Stimulated activated CD8-positive, alpha-beta memory T cell treated with anti-CD3 and anti-CD28 coated beads, Interleukin-12 subunit alpha, Interleukin-12 subunit beta, amount 100 ng/mL, for 4 hours (primary cell): ENCODE results near the gene SLC5A9.
"Not testable (repeated sequence)": the region's sequence is repeated elsewhere in the genome, so short reads cannot be mapped to it uniquely, and the experiment has no call there.

Source experiments
- DNase-seq: peaks from one replicate; pipeline ENCODE4 v3.0.0-alpha.2; 2020; ENCODE audit warnings: low read depth

SLC5A9 gene

DNA sequence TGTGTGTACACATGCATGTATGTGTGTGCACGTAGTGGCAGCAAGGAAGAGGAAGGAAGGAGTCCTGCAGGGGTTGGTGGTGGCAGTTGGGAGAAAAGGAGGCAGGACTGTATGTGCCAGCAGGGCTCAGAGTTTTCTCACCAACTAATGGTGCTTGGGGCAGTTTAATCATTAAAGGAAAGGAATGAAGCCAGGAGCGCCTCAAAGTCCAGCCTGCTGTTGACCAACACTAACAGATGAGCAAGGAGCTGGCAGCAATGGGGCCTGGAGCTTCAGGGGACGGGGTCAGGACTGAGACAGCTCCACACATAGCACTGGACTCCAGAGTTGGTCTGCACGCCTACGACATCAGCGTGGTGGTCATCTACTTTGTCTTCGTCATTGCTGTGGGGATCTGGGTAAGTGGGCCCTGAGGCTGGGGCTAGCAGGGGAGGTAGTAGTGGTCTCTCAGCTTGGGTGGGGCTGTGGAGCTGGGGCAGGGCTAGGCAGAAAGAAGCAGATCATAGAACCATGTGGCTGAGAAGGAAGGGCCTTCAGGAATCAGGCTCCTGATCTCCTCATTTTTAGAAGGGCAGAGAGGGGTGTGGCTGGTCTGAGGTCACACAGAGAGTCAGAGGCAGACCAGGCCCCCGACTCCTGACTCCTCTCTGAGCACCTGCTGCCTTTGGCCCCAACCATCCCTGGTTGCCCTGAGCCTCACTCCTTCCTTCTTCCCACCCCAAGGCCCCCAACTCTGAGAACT lies at the start of gene SLC5A9:
Gene SLC5A9, plus strand, starts transcription at position 216 of the 742 bp plus-strand sequence. Its CDS starts 21 bp downstream, at position 237.
- no peak for DNase-seq

DNA sequence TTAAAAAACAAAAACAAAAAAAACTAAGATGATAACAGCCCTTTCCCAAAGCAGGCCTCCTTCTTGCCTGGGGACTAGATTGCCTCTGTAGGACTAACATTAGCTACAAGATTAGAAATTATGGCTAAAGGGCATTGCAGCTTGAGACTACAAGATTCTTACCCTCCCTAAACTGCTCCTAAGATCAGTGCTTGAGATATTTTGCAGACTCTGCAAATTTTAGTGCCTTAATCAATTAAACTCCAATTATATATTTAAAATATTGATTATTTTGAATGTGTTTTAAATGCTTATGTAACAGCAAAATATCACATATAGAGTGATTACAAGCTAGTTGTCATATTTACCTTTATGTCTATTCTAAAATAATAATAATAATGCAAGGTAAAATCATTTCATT lies 47.4 kb upstream of the SLC5A9 start:
- no peak for DNase-seq

DNA sequence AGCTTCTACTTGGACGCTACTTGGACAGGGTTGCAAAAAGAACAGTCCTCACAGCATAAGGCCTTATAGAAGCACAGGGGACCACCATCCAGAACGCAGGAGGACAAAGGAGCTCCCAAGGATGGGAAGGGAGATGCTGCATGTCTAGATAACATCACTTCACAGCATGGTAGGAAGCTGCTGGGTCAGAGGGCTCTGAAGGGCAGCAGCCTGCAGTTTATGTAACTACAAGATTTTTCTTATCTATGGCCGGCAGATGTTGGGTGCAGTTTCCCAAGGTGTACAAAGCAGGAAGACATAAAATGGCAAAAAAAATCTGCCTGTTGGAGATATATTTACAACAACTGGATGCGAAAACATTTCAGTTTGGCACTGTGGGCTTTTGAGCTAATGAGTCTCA lies 45.3 kb upstream of the SLC5A9 start:
- DNase-seq, result no peak

DNA sequence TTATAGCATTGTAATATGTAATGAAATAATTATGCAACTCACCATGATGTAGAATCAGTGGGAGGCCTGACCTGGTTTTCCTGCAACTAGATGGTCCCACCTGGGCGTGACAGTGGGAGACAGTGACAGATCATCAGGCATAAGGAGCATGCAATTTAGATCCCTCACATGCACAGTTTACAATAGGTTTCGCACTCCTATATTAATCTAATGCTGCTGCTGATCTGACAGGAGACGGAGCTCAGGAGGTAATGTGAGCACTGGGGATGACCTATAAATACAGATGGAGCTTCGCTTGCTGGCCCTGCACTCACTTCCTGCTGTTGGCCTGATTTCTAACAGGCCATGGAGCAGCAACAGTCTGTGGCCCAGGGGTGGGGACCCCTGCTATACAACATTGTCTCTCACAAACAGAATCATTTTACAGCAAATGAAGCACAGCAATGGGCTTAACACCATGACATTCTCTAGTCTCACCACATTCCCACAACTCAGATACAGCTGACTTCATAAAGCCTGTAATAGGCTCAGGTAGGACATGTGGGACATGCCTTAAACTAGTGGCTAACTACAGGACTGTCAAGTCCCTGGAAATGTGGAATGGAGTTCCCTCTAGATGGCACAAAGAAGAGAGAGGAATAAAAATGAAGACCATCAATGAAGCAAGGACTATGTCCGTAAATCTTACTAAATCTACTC lies 40.7 kb upstream of the SLC5A9 start:
- DNase-seq, result no peak

DNA sequence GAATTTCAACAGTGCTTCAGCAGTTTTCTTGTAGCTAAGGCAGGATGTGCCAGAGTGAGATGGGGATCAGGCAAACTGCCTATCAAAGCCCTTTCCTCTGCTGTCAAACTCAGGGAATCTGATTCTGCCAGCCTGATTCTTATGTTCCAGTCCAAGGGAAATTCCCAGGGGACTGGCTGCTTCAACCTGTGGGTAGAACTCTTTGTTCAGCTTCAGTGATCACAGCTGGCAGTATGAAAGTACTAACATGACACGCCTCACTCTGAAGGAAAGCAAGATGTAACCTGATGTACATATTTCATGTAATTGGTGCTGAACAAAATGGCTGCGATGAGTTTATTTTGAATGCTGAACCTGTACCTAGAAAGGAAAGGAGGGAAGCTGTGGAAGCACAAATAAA lies 40.1 kb upstream of the SLC5A9 start:
- no peak for DNase-seq

DNA sequence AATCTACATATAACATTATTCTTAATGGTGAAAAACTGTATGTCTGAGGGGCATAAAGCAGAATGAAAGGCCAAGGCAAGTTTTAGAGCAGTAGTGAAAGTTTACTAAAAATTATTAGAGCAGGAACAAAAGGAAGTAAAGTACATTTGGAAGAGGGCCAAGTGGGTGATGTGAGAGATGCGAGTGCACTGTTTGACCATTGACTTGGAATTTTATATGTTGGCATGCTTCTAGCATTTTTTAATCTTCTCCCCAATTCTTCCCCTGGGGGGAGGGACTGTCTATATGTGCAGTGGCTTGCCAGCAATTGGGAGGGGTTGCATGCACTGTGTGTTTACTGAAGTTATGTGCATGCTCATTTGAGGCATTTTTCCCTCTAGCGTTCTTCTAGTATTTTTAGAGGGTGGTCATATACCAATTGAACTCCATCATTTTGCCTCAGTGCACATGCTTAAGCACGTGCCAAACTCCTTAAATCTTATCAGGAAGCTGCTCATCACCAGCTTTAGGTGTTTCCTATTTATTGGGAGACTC lies 36.1 kb upstream of the SLC5A9 start:
- DNase-seq, result no peak

DNA sequence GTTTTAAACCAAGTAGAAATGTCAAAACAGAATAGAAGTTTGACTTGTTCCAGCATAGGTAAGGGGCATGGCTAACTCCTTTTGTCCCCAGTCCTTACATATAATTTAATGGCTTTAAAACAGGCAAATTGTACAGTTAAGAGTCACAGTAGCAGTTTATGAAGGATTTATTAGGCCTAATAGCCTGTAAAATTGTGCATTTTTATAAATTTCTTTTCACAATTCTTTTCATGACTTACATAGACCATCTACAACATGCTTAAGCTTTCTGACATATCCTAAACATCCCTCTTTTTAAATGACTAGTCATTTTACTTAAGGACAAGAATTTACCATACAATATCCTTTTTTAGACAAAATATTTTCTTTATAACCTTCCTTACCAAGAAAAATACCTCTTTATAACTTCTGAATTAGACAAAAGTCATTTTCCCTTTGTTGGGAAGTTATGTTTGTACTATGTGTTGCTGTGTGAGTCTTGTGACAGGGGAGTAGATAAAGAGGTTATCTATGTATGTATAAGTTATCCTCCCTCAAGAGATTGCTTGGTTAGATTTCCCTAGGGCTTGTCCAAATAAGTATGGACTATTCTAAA lies 34.5 kb upstream of the SLC5A9 start:
- no peak for DNase-seq

DNA sequence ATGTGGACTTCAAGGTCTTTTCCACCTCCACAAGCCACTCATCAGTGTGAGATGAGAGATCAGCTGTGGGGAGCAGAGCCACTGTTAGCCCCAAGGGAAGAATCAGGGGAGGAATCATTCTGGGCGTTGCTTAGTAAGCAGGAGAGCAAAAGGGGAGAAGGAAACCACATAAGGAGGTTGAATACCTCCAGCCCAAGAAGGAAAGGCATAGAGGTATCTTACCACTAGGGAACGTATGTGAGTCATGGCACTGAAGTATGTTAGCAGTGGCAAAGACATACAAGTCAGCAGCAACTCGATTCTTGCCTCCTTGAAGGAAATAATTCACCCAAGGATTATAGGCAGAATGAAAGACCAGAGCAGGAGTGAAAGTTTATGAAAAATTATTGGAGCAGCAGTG lies 31.6 kb upstream of the SLC5A9 start:
- DNase-seq, result no peak

DNA sequence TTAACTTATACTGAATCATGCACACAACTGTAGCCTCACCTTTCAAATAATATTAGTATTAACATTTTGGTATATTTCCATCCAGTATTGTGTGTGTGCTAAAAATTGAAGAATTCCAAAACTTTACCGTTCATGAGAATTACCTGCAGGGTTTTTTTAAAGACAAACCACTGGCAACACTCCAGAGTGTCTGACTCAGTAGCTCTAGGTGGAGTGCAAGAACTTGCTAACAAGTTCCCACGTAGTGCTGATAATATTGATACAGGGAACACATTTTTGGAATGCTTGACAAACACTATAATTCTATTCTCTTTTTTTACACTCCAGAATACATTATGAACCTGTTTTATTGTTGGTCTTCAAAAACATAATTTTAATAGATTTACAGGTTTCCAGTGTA lies 27.7 kb upstream of the SLC5A9 start:
- DNase-seq, result no peak

DNA sequence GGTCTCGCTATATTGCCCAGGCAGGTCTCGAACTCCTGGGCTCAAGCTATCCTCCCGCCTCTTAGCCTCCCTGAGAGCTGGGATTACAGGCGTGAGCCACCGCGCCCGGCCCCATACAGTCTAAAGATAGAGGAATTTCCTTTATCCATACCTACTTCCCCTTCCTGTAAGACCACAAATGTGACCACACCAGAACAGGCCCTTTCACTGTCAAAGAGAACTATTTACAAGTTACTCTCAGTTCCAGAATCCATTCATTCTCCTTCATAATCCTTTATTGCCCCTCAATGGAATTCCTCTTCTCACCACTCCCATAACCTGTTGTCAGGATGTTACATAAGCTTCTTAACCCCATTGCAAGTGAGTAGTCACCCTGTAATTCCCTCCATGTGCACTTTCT lies 26.3 kb upstream of the SLC5A9 start:
- DNase-seq, result no peak

DNA sequence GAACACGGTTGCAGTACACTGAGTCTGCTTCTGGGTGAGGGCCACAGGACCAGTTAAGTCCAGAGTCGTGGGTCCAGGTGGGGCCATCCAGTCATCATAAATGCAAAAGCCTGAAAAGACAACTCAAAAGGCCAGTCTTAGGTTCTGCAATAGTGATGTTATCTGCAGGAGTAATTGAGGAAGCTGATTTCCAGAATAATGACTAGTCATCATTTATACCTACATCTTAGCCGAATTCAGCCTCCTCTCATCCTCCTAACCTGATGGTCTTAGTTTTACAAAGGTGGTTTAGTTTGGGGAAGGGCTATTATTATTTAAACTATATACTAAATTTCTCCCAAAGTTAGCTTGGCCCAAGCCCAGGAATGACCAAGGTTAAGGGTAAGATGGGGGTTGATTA lies 23.5 kb upstream of the SLC5A9 start:
- no peak for DNase-seq

DNA sequence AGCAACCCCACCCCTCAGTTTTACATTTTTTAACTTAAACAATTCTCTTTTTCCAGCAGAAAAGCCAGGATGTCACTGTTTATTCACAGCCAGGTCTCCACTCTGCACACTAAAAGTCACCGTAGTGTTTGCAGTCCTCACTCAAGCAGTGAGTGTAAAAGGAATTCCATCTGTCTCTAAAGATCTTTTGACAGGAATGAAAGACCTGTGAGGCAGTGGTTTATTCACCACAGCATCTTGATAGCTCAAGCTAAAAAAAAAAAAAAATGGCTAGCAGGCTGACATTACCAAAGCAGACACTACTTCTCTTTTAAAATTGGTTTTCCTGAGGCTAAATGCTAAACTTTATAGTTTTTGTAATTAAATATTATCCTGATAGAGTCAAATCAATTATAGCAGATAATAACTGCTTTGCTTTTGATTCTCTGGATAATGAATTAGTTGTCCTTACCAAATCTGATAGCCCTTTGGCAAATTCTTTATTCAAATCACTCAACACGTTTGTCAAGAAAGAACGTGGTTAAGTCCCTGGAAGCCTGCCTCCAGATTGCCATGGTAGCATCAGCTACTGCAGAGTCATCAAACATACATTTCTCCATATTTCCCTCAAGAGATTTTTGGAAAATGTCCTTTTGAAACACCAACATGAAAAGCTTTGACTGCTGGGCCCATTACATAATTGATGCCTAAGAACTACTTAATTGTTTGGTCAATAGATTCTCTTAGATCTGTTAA lies 22.2 kb upstream of the SLC5A9 start:
- DNase-seq, result no peak

DNA sequence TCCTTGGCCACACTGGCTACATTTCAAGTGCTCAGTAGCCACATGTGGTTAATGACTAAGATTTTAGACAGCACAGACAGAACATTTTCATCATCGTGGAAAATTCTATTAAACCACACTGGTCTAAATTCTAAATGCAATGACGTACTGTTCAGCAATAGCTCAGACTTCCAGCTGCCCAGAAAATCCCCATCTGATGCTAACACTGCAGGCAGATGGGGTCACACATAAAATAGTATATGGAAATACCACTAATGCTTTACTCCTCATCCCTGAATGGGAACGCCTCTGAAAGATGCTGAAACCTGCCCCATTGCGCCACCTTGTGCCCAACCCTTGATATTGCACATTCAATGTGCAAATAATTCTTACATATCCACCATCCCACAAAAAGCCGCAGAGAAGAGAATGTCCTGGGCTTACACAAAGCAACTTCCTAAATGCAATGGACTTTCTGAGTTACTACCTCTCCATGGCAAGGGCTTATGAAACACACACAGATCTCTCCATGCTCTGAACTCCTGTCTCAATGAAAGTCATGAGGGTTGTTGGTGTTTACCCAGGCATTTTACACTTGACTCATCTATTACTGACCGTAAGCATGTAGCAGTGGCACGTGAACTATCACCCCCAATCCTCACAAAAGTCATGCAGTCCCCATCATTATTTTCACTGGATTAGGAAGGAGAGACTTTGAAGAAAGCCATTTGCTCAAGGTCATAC lies 20.3 kb upstream of the SLC5A9 start:
- no peak for DNase-seq

DNA sequence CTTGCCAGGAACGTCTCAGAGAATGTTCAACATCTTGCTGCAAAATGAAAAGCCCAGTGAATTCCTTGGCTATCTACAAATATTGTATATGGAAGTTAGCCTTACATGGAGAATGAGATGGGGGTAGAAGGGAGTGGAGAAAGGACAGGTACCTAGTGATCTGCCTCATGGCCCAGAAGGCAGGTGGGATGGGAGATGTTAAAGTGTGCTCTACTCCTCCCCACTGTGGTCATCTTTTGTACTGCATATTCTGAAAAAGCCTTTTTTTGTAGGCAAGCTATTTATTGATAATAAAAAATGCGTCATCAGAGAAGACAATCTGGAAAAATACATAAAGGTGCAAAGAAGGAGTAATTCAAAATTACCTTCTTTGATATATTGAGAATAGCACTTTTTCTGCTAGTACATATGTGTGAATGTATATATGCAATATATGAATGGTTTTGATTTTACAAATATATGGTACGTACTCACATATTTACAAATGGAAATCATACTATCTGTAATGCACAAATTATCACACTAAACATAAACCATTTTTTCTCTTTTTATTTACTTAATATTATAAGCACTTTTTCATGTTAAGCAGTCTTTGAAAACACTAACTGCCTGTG lies 19.1 kb upstream of the SLC5A9 start:
- no peak for DNase-seq

DNA sequence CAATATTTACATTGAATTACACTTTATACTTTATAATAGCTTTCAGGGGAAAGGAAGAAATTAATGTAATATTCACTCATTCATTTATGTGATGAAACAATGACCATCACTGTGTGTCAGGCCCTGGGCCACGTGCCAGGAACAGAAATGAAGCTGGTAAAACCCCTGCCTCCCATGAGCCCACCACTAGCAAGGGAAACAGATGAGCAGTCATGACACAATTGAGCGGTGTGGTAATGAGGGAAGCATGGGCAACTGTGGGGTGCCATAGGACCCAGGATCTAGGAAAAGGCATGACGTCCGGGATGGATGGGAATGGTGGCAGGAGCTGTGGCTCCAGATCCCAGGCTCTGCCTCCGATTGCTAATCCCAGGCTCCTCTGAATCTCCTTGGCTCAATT lies 17.0 kb upstream of the SLC5A9 start:
- no peak for DNase-seq

DNA sequence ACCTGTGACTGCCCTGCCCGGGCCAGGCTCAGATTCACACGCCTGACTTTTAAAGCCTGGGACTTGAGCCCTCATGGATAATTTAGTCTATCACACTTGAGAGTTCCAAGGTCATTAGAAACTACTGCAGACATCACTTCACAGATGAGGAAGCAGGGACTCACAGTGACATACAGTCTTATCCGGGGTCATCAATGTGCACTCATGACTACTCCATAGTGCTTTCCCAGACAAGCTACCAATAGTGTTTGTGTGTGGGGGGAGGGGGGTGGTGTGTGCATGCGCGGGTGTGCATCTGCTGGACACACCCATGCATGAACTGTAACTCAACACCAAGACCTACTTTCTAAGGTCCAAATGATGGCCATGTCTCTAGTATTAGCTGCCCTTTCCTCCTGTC lies 16.1 kb upstream of the SLC5A9 start:
- no peak for DNase-seq

DNA sequence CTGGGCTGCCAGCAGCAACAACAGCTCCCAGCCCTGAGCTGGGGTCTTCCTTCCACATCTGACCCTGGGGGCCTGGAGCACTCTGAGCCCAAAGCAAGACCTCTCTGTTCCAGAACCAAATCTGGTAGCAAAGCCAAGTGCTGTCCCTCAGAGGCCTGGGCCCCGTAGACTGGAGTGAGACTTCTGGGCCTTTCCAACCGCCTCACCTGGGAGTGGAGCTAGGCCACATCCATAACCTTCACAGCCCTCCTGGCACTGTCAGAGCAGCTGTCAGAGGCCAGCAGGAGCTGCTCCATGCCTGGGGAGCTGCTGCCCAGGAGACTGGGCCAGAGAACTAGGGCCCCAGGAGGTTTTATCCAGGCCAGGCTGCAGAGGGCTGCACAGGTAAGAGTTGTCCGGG lies 15.4 kb upstream of the SLC5A9 start:
- DNase-seq, result no peak

DNA sequence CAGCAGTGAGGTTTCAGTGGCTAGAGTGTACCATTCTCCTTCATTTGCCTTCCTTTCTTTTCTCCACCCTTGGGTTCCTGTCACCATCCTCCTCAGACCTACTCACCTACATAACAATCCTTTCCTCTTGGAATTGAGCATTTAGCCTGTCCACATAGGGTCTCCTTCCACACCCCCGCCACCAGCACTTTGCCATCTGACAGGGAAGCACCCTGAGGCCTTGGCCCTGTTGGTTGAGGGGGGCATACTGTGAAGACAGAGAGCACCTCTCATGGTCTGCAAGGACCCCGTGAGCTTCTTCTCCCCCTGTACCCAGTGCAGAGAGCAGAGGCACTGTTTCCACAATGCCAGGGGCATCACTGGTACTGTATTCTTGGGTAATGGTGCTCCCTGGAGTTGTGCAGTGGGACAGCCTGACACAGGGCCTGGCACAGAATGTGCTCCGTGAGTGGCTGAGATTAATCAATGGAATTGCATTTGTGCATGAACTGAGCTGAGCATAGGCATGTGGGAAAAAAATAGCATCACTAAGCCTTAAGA lies 14.9 kb upstream of the SLC5A9 start:
- no peak for DNase-seq

DNA sequence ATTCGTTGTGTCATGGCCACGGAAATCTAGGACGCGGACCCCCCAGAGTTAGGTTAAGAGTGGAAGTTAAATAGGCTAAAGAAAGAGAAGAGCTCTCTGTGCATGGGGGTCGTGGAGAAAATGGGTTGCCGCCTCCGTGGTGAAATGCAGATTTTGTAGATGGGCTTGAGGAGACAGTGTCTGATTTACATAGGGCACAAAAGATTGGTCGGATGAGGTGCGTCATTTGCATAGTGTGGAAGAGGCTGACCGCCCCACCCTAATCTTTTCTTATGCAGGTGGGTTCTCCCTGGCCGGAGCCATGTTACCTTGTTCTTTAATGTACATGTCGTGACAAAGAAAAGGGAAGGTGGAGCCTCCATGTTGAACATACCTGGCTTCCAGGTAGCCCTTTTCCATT lies 14.3 kb upstream of the SLC5A9 start:
- DNase-seq, result no peak

DNA sequence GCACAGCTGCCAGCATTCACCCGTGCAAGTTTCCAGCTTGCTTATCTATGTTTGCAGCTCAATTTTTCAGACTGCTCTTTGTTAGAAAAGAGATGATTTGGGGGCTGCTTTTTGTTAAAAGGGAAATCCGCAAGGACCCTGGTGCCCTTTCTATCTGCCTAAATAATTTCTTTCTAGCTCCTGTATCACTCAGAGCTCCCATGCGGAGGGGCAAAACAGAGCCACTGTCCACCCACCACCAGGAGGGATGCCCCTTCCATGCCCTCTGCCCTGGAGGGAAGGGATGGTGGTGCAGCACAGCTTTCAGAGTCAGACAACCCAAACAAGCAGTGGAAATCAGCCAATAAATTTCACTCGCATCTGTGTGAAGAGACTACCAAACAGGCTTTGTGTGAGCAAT lies 13.9 kb upstream of the SLC5A9 start:
- no peak for DNase-seq

DNA sequence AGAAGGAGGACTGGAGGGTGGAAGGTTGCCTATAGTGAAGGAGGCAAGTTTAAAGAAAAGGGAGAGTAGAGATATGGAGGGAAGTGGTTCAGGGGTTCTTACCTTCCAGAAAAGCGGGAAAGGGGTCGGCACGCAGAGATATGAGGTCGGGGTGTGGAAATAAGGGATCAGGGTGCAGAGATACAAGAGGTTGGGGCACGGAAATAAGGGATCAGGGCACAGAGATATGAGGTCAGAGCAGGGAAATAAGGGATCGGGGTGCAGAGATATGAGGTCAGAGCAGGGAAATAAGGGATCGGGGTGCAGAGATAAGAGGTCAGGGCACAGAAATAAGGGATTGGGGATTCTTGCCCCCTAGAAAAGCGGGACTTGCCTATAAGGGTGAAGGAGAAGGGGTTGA lies 9.1 kb upstream of the SLC5A9 start:
- DNase-seq, result not testable (repeated sequence)
